Neural progenitor cell (in vitro differentiated cells): ENCODE measurements around the gene CHST3. TPM values are rescaled to one million over a fixed set of nuclear protein-coding genes. Genes with fewer than 3 reads are reported as not detected.

Experiments used
- DNase-seq: peaks from one replicate; pipeline ENCODE4 v3.0.0-alpha.2; 2016; ENCODE audit warnings: low spot score
- H2AFZ ChIP-seq: fragments of 200-600 bp; sonication (generic); replicated peaks from 2 replicates; pipeline ENCODE4 v1.6.1; 2016; ENCODE audit warnings: antibody characterized with exemption
- H3F3A ChIP-seq: fragments of 200-600 bp; sonication (generic); 2 replicates; pipeline ENCODE4 v1.6.1; 2016; ENCODE audit warnings: antibody characterized with exemption, low read depth
- H3K27ac ChIP-seq: fragments of 200-600 bp; sonication (generic); 2 replicates; pipeline ENCODE4 v1.5.1; 2016; ENCODE audit warnings: mild to moderate bottlenecking
- H3K27me3 ChIP-seq: fragments of 200-600 bp; sonication (generic); 2 replicates; pipeline ENCODE4 v1.6.1; 2016; ENCODE audit warnings: mild to moderate bottlenecking, moderate library complexity
- H3K36me3 ChIP-seq: fragments of 200-600 bp; sonication (generic); 2 replicates; pipeline ENCODE4 v1.5.1; 2016
- H3K4me1 ChIP-seq: fragments of 200-600 bp; sonication (generic); 2 replicates; pipeline ENCODE4 v1.6.1; 2016; ENCODE audit warnings: mixed run types
- H3K4me2 ChIP-seq: fragments of 200-600 bp; sonication (generic); 2 replicates; pipeline ENCODE4 v1.6.1; 2016
- H3K4me3 ChIP-seq: fragments of 200-600 bp; sonication (generic); 2 replicates; pipeline ENCODE4 v1.5.1; 2016
- H3K79me2 ChIP-seq: fragments of 200-600 bp; sonication (generic); 2 replicates; pipeline ENCODE4 v1.6.1; 2016; ENCODE audit warnings: low read depth
- H3K9ac ChIP-seq: fragments of 200-600 bp; sonication (generic); 2 replicates; pipeline ENCODE4 v1.6.1; 2016
- H3K9me3 ChIP-seq: fragments of 200-600 bp; sonication (generic); 2 replicates; pipeline ENCODE4 v1.5.1; 2016; ENCODE audit warnings: low read depth
- H4K20me1 ChIP-seq: fragments of 200-600 bp; sonication (generic); 2 replicates; pipeline ENCODE4 v1.6.1; 2016; ENCODE audit warnings: low read depth
- H3K27ac Mint-ChIP-seq: 3 replicates; pipeline ENCODE4 v1.8.0; 2021; ENCODE audit warnings: mixed read lengths
- H3K27me3 Mint-ChIP-seq: 2 replicates; pipeline ENCODE4 v1.8.0; 2022; ENCODE audit warnings: low read depth, mild to moderate bottlenecking, inconsistent platforms, moderate library complexity, mixed read lengths; ENCODE audit not compliant: insufficient read depth
- H3K36me3 Mint-ChIP-seq: 3 replicates; pipeline ENCODE4 v1.8.0; 2021; ENCODE audit warnings: mixed read lengths
- H3K4me1 Mint-ChIP-seq: 3 replicates; pipeline ENCODE4 v1.8.0; 2021; ENCODE audit warnings: mixed read lengths
- H3K4me3 Mint-ChIP-seq: 3 replicates; pipeline ENCODE4 v1.8.0; 2021; ENCODE audit warnings: mild to moderate bottlenecking, moderate library complexity, mixed read lengths
- H3K9me3 Mint-ChIP-seq: 3 replicates; pipeline ENCODE4 v1.8.0; 2020; ENCODE audit warnings: mixed read lengths
- CTCF ChIP-seq: fragments of 200-600 bp; sonication (generic); IDR thresholded peaks from 2 replicates; pipeline ENCODE4 v1.5.1; 2017; ENCODE audit warnings: antibody characterized with exemption, mild to moderate bottlenecking
- EZH2 ChIP-seq: fragments of 200-600 bp; sonication (generic); IDR thresholded peaks from 2 replicates; pipeline ENCODE4 v1.6.1; 2017; ENCODE audit warnings: antibody characterized with exemption, mild to moderate bottlenecking, moderate library complexity
- EZH2phosphoT487 ChIP-seq: fragments of 200-600 bp; sonication (generic); IDR thresholded peaks from 2 replicates; pipeline ENCODE4 v1.6.1; 2017; ENCODE audit warnings: antibody characterized with exemption
- total RNA-seq: library from RNA; depleted of rRNA; stranded (reverse); fragments of >200 nt; gene quantifications from 2 replicates; pipeline ENCODE4 v1.2.3, GENCODE V29; 2015; ENCODE audit warnings: low replicate concordance

CHST3 gene
- total RNA-seq, 1 donor from 2014 or later: 9.1 TPM

- Histone ChIP-seq H3K36me3 (no peaks in the 10 kb centered on the region), H3K4me3 (no peak overlapping the region), H3K79me2 (no peaks in the 10 kb centered on the region), H3K27me3 (no peaks in the 10 kb centered on the region), H2AFZ (no peak overlapping the region), H3F3A (no peaks in the 10 kb centered on the region), H3K9ac (no peak overlapping the region), H3K9me3 (no peaks in the 10 kb centered on the region), H3K27ac (no peak overlapping the region), H4K20me1 (no peaks in the 10 kb centered on the region), H3K4me1 (peaks cover 23% of the 10 kb centered on the region), H3K4me2 (no peak overlapping the region)
- Mint-ChIP-seq H3K9me3 (no peaks in the 10 kb centered on the region), H3K4me1 (peaks cover 50% of the 10 kb centered on the region), H3K27me3 (peaks cover 3% of the 10 kb centered on the region), H3K27ac (peak overlapping the region; percentile 62), H3K36me3 (peaks cover 9% of the 10 kb centered on the region), H3K4me3 (no peak overlapping the region)
- TF ChIP-seq CTCF: no peak
- no peak for TF ChIP-seq EZH2phosphoT487
- TF ChIP-seq EZH2: no peak
- DNase-seq: no peak
Observed at GRCh38 chr10:72011976-72012512, 47.8 kb downstream of the CHST3 start.

GRCh38 chr10:72012796-72013195, 48.6 kb downstream of the CHST3 start:
- Histone ChIP-seq H2AFZ (no peak overlapping the region), H3K4me2 (no peak overlapping the region), H3K9me3 (no peaks in the 10 kb centered on the region), H3K4me1 (peaks cover 27% of the 10 kb centered on the region), H3K4me3 (no peak overlapping the region), H3K27me3 (no peaks in the 10 kb centered on the region), H3K36me3 (no peaks in the 10 kb centered on the region), H3K79me2 (no peaks in the 10 kb centered on the region), H3F3A (no peaks in the 10 kb centered on the region), H3K27ac (no peak overlapping the region), H3K9ac (no peak overlapping the region), H4K20me1 (no peaks in the 10 kb centered on the region)
- TF ChIP-seq EZH2: no peak
- TF ChIP-seq EZH2phosphoT487: no peak
- no peak for TF ChIP-seq CTCF
- Mint-ChIP-seq H3K4me1 (peaks cover 54% of the 10 kb centered on the region), H3K36me3 (peaks cover 9% of the 10 kb centered on the region), H3K4me3 (peak overlapping the region; percentile 11), H3K27me3 (peaks cover 3% of the 10 kb centered on the region), H3K27ac (peak overlapping the region; percentile 62), H3K9me3 (no peaks in the 10 kb centered on the region)
- DNase-seq: no peak

- no peak overlapping the region for H2AFZ ChIP-seq
- H3K27ac Mint-ChIP-seq: no peak overlapping the region
- H3K4me3 Mint-ChIP-seq: peak overlapping the region; percentile 11
Observed at GRCh38 chr10:72013202-72013945, 49.2 kb downstream of the CHST3 start.

More at GRCh38 chr10:72013202-72013945, 49.2 kb downstream of the CHST3 start:
- Histone ChIP-seq H3K36me3 (no peaks in the 10 kb centered on the region), H3K9me3 (no peaks in the 10 kb centered on the region), H3K9ac (peak overlapping the region; percentile 25), H3K4me3 (no peak overlapping the region), H3K4me2 (no peak overlapping the region), H4K20me1 (no peaks in the 10 kb centered on the region), H3K79me2 (no peaks in the 10 kb centered on the region), H3F3A (no peaks in the 10 kb centered on the region), H3K27me3 (no peaks in the 10 kb centered on the region), H3K4me1 (peaks cover 27% of the 10 kb centered on the region), H3K27ac (no peak overlapping the region)
- no peak for DNase-seq
- H3K9me3 Mint-ChIP-seq: no peaks in the 10 kb centered on the region
- TF ChIP-seq EZH2: no peak
- no peak for TF ChIP-seq CTCF
- no peak for TF ChIP-seq EZH2phosphoT487
- peaks cover 3% of the 10 kb centered on the region for H3K27me3 Mint-ChIP-seq
- H3K36me3 Mint-ChIP-seq: peaks cover 9% of the 10 kb centered on the region
- H3K4me1 Mint-ChIP-seq: peaks cover 58% of the 10 kb centered on the region
